Mammary epithelial cell (primary cell): ENCODE measurements around the gene RSBN1L.

Experiments used
- CTCF ChIP-seq, 2 donors: IDR thresholded peaks in 1 of 2; conservative IDR thresholded peaks in 1 of 2; 2 replicates each; pipeline ENCODE4 v1.5.1; 2011 to 2012; ENCODE audit warnings: inconsistent platforms in 2 of 2, low read length in 2 of 2, mild to moderate bottlenecking in 2 of 2, control low read depth in 1 of 2, low read depth in 1 of 2; ENCODE audit not compliant: insufficient read depth in 1 of 2; ENCODE audit errors: extremely low read depth in 1 of 2
- EZH2 ChIP-seq: IDR thresholded peaks from 2 replicates; pipeline ENCODE4 v1.6.1; 2012; ENCODE audit warnings: low read length, inconsistent platforms, borderline replicate concordance

- no peak for TF ChIP-seq EZH2
- no peak for TF ChIP-seq CTCF (conservative IDR thresholded peaks at IDR 0.05 in 1 of 2, IDR thresholded peaks at IDR 0.05 in 1 of 2; ENCODE audit: extremely low read depth in 1 of 2, insufficient read depth in 1 of 2, low read depth in 1 of 2, low read length in 2 of 2)
Measured at GRCh38 chr7:77680266-77680665, 16.0 kb upstream of the RSBN1L start.
